Stimulated activated CD4-positive, alpha-beta T cell treated with anti-CD3 and anti-CD28 coated beads, Interleukin-1b, Interleukin-23, amount 100 ng/mL, for 48 hours (primary cell): ENCODE measurements around the gene PADI4.

ENCODE experiments used
- DNase-seq: peaks from one replicate; pipeline ENCODE4 v3.0.0-alpha.2; 2020

PADI4 gene

GRCh38 chr1:17287130-17287776, 20.7 kb upstream of the PADI4 start:
- DNase-seq, result no peak

DNA sequence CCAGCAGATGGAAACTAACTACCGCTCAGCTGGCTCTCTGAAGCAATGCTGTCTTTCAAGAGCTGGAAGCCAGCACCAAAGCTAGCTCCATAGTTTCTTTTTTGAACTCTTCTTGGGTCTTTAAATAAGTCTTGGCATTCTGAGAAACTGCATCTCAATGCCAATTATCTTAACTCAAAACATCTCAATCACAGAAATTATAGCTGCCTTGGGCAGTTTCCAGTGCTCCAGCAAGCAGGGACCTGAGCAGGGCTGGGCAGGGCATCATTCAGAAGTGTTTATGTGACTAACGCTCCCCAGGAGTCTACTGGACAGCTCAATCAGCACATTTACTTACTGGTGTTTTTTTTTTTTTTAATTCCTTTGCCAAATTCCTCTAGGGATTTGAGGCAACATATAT, 18.3 kb upstream of the PADI4 start:
- DNase-seq, result no peak

DNA sequence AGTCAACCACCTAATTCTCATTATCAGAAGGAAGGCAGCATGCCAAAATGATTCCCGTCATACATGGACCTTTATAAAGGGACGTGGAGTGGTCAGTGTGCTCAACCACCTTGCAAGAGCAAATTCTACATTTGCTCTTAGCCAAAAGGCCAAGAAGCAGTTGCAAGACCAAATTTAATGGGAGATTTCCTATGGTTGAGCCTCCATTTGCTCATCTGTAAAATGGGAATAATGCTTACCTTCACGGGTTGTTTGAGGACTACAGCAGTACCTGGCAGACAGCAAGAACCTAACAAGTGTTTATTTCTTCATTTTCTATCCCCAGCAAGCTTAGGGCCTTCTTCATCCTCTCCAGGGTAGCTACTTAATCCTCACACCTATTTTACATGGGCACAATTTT, 17.4 kb upstream of the PADI4 start:
- DNase-seq, result no peak

GRCh38 chr1:17292299-17293160, 15.5 kb upstream of the PADI4 start:
- no peak for DNase-seq

- DNase-seq, result no peak
Observed at GRCh38 chr1:17293681-17294425, 14.1 kb upstream of the PADI4 start.

DNA sequence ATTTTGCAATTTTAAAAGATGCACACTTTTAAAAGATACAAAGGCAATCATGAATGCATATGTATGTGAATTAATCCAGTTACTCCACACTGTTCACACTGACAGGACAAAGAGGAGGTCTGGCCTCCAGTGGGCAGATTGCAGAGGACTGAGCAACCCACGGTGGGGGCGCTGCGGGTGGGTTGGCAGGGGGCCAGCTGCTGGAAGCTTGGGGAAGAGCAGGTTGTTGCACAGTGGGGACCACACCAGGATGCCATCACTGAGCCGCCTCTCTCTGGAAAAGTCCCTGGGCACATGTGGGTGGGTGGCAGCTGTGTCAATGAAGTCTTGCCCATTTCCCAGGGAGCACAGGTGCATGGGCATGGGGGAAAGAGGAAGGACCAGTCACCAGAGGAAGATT, 12.7 kb upstream of the PADI4 start:
- no peak for DNase-seq

DNA sequence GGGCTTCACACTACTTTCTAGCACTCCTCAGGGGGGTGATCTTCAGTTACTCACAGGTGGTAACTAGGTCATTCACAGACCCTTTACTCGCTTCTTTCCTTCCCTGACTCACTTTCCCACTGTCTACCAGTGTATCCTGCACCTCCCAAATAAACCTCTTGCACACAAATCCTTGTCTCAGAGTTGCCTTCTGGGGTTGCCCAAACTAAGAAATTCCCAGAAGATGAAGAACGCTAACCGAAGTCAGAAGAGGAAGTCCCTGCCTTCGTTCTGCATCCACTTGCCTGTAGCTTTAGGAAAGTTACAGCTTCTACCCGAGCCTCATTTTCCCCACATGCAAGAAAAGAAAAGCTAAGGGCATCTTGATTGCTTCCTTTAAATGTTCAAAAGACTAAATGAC, 11.9 kb upstream of the PADI4 start:
- no peak for DNase-seq

DNA sequence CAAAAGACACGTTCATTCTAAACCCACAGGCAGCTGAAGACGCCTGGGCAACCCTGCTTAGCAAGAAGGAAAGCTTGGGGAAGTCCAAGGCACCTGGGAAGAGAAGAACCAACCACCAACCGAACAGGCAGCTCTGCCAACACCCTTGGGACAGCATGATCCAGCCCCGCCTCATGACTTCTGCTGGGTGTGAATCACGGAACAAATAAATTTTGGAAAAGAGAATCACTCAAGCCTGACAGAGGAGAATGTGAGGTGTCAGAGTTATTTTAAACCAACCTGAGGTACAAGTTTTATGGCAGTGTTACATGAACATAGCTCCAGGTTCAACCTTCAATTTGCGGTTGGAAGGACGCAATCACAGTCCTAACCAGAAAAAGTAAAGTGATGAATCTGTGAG, 10.0 kb upstream of the PADI4 start:
- no peak for DNase-seq

DNA sequence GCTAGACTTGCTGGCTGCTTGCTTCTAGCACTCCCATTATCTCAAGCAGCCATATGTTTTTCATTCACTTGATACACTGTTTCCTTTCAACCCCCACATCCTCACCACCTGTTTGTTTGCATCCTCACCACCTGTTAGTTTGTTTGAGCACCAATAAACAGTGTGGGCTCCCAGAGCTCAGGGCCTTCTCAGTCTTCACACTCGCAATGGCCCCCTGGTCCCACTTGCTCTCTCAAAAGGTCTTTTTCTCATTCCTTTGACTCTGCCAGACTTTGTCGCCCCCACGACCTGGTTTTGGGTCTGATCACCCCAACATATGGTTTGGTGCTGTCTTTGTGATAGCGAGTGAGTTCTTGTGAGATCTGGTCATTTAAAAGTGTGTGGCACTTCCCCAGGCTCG, 6.2 kb upstream of the PADI4 start:
- DNase-seq, result no peak

GRCh38 chr1:17304151-17304825, 3.7 kb upstream of the PADI4 start:
- DNase-seq, result no peak

GRCh38 chr1:17304826-17305175, 3.2 kb upstream of the PADI4 start:
- DNase-seq, result no peak

- no peak for DNase-seq
Observed at GRCh38 chr1:17305576-17306095, 2.4 kb upstream of the PADI4 start.

GRCh38 chr1:17306407-17306806, 1.6 kb upstream of the PADI4 start:
- no peak for DNase-seq

DNA sequence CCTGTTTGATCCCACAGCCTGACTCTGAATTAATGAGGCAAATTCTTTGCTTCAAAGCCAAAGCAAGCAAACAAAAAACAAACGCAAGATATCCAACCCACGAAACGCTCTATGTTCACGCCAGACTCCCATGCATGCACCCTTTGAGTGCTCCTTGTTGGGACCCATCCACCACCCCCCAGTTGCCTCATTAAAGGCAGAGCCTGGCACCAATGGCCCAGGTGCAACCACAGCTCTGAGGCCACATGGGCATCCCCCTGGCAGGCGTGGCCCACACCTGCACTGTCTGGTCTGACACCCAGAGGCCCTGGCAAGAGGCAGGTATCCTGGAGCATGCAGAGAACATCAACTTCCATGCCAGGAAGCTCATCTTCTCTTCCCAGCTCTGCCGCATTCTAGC, 1.1 kb upstream of the PADI4 start:
- no peak for DNase-seq

DNA sequence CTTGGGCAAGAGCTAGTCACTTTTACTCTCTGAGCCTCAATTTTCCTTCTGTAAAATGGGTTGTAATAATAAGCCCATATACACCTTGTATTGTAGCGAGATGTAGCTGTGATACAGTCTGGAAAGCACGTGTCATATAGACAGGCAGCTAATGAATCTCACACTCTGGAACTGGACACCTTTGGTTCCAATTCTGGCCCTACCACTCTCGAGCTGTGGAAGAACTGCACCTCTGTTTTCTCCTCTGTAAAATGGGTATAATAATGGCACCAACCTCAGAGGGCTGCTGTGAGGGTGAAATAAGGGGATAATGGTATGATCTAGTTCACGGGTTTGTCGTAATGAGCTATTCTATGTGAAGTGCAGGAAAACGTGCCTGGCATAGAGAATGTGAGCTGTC, 668 bp upstream of the PADI4 start:
- no peak for DNase-seq

- no peak for DNase-seq
Observed at GRCh38 chr1:17308593-17308992, 596 bp downstream of the PADI4 start.

DNA sequence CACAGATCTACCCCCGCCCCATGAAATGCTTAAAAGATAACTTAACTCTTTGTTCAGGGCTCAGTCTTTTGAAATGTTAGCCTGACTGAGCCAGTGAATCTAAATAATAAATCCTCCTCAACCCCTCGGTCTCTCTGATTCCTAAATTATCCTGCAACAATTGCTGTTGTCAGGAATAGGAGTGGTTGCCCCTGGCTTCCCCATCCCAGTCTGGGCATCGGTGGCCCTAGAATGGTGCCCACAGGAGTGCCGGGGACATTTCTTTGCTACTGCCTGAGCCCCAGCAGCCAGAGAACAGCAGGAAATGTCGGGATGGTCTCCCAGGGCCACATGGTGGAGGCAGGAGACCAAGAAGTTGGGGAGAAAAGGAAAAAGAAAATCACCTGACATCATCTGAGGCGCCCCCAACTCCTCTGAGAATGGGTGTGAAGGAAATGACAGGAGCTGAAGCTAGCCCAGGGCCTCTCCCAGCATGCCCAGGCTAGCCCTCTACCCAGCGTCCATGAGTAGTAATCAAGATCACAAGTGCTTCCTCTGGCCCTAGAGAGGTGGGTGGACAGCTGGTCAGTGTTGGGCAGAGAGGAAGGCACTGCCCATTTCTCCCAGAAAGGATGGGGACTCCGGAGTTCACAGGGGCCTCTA, 1.6 kb downstream of the PADI4 start:
- no peak for DNase-seq

- no peak for DNase-seq
Observed at GRCh38 chr1:17310068-17310640, 2.2 kb downstream of the PADI4 start.

DNA sequence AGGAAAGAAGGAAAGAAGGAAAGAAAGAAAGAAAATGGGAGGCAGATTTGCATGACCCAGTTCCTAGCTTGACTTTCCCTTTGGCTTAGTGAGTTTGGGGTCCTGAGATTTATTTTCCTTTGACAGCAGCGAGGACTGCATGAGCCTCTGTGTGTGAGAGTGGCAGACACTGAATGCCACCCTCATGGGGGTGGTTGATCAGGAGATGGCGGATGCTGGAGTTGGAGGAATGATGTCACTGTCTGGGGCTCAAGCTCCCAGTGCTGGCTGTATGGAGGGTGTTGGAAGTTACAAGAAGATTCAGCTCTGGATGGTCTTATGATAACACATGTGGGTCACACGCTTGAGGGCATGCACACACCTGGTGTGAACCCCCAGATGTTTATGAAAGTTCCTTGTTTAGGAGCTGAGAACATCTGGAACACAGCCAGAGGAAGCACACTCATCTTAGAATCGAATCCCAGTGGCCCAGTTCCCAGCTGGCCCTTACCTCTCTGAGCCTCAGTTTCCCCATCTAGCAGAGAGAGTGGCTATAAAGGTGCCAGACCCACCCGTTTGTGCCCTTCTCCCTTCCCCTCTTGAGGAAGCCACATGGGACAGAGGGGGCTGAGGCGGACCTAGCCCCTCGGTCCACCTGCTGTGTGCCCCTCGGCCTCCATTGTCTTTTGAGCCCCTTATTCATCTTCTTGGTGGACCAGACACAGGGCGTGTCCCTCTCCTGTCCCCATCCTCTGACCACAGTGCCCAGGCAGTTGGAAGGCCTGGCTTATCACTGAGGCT, 5.7 kb downstream of the PADI4 start:
- DNase-seq, result no peak

DNA sequence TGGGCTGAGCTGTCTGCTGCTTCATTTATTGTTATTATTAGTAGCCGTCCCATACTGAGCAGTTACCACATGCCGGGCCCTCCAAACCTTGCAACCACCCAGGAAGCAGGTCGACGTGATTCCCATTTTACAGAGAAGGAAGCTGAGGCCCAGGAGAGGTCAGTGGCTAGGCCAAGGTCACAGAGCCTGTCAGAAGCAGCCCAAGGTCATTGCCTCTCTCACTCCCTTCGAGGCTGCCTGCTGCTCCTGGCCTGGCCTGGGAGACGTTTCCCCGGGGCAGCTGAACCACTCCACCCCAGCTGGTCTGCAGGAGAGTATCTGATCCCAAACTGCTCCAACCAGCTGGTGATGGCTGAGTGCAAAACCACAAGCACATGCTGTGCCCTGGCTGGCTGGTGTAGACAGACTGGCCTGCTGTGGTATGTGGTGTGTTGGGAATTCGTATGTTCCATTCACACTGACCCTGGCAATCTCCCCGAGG, 6.5 kb downstream of the PADI4 start:
- DNase-seq, result no peak

GRCh38 chr1:17315542-17316130, 7.6 kb downstream of the PADI4 start:
- DNase-seq, result no peak
